ENCODE results near the gene ACOT7. TPM values are rescaled to one million over a fixed set of nuclear protein-coding genes. Genes with fewer than 3 reads are reported as not detected.

The ACOT7 gene
- total and polyA plus RNA-seq, 2 of the 13 experiments (the other 11 are each of a cell fraction or from before 2014, with no cell fraction given), result 33.0 to 55.8 TPM

DNA sequence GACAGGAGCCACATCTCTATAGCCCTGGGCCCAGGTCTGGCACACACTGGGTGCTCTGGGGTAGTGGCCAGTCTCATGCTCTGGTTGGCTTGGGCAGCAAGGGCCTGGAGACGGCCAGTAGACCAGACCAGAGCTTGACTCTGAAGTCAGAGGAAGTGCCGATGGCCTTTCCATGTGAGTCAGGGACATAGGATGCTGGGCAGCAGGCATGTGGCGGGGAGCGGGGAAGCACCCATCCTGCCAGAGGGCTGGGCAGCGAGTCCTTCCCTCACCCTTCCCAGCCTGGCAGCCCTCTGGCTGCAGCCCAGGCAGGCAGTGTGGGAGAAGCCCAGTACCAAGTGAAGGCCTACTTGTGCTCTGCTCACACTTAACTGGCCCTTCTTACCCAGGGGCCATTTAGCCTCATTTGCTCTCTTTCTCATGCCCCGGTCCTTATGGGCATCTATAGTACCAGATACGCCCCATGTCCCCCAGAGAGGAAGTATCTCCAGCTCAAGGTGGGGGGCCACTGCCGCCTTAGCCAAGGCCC is 136.0 kb downstream of the ACOT7 start:
- FAIRE-seq (no peak), ATAC-seq (no peak), DNase-seq (ENCODE audit: low spot score) (no peak)
- Histone ChIP-seq H3K79me2 (ENCODE audit: insufficient read depth, low read length) (no peaks in the 10 kb centered on the region), H3K9me3 (ENCODE audit: low read length) (no peaks in the 10 kb centered on the region), H3K4me1 (ENCODE audit: insufficient read depth, low read length) (peaks cover 24% of the 10 kb centered on the region), H2AFZ (ENCODE audit: low read length) (no peak overlapping the region), H3K27me3 (ENCODE audit: control insufficient read depth in 1 of 2, insufficient read depth in 2 of 2, low read length in 2 of 2) (peaks cover 0 to 7% of the 10 kb centered on the region in 2 experiments; a peak in 3 of 5 replicates), H3K36me3 (replicated peaks in 1 of 2; ENCODE audit: control insufficient read depth in 1 of 2, insufficient read depth in 2 of 2, low read length in 2 of 2) (no peaks in the 10 kb centered on the region), H3K4me2 (ENCODE audit: low read depth, low read length) (no peak overlapping the region), H3K27ac (ENCODE audit: extremely low read length, insufficient read depth, low read length) (no peak overlapping the region), H4K20me1 (ENCODE audit: insufficient read depth, low read length) (no peaks in the 10 kb centered on the region), H3K4me3 (replicated peaks in 1 of 3; ENCODE audit: insufficient read depth in 1 of 3, low read depth in 2 of 3, low read length in 3 of 3) (no peak overlapping the region), H3K9ac (ENCODE audit: insufficient read depth, low read depth, low read length) (no peak overlapping the region)
- BruUV-seq (replicated peaks), result no TSS peak
- POLR2A ChIA-PET, result no interaction called here
- intact Hi-C loops (cut with micrococcal nuclease; ENCODE audit: unreplicated experiment), result no loop called here
- TF ChIP-seq HMGA1 (CRISPR knock-in tag; conservative IDR thresholded peaks at IDR 0.05) (no peak), ZNF549 (CRISPR knock-in tag; IDR thresholded peaks at IDR 0.05) (no peak), ZNF280B (CRISPR knock-in tag; IDR thresholded peaks at IDR 0.05; ENCODE audit: borderline replicate concordance) (no peak), ZNF710 (CRISPR knock-in tag; IDR thresholded peaks at IDR 0.05; ENCODE audit: borderline replicate concordance) (no peak), JARID2 (CRISPR knock-in tag; IDR thresholded peaks at IDR 0.05; ENCODE audit: insufficient replicate concordance) (no peak), IRF9 (CRISPR knock-in tag; IDR thresholded peaks at IDR 0.05; ENCODE audit: borderline replicate concordance) (no peak), MBD4 (IDR thresholded peaks at IDR 0.05; ENCODE audit: borderline replicate concordance, low read length) (no peak)
- CTCF ChIA-PET (ENCODE audit: low intra/inter-chr PET ratio, low total read pairs), result no interaction called here
- in situ Hi-C loops (cut with HindIII; ENCODE audit: extremely low pct_ligation_motif_present, low pct_unique_long_range_greater_than_20kb), result no loop called here
- WGBS (ENCODE audit: low lambda C conversion rate), result 52% methylated on average over 5 of the region's 8 CpGs

All from HepG2 (cell line).